Activated CD4-positive, alpha-beta T cell treated with anti-CD3 and anti-CD28 coated beads, Interleukin-2, amount 50 U/mL, for 48 hours (primary cell): ENCODE measurements around the gene KCNG3.
"Not testable (repeated sequence)": the region's sequence is repeated elsewhere in the genome, so short reads cannot be mapped to it uniquely, and the experiment has no call there.

Experiments
- DNase-seq, 2 experiments: peaks; one replicate each; pipeline ENCODE4 v3.0.0-alpha.2; 2020

KCNG3 gene

DNA sequence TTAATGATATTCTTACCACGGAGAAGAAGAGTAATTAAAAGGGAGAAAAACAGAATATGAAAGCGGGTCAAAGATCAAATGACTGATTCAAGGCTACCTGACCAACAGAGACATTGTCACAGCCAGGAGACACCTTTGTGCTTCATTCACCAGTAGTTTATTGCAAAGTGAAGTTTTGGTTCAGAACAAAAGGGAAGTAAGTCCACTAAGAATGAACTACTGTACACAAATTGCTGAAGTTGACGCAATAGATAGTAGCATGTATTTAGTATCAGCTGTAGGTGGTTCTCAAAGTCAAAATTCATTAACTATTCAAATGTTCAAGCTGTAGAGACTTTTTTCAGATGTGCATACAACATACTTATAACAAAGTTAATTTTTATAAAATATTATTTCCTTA is 68.1 kb downstream of the KCNG3 start:
- DNase-seq: no peak

DNA sequence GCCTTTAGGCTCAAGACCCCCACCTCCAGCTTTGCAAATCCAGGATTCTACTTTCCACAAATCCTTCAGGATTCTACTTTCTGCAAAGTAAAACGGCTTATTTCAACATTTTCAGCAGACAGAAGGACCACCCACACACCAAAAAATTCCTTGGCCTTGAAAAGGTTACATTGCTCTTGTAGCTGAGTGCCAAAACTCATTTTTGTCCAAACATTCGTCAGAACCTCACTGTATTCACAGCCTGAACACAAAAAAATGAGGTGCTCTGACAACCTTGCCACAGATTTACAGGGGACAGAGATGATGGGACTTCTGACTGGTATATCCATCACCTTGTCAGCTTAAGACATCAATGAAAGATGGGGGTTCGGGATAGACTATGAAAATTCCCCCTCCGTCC is 69.7 kb downstream of the KCNG3 start:
- DNase-seq: no peak

DNA sequence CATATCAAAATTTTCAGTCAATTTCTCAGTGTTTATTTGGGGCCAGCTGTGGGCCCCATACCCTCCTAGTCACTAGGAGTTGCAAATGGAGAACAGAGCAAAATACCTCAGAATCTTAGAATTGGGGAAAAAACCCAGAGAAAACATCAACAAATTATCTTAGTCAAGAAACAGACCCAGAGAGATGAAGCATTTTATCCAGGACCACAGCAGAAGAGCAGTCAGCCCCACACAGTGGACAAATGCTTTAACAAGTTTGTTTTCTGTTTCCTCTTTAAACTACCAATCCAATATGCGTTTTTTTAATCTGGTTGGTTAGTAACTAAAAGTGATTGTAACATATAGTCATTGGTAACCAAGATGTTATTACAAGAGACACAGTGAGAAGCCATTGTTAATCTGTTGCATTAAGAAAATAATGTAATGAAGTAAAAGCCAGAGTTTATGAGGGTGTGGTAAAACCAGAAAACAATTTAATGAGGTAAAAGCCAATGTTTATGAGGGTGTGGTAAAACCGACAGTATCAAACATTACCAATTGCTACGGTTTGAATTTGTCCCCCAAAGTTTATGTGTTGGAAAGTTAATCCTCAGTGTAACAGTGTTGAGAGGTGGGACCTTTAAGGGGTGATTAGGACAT is 72.1 kb downstream of the KCNG3 start:
- no peak for DNase-seq

DNA sequence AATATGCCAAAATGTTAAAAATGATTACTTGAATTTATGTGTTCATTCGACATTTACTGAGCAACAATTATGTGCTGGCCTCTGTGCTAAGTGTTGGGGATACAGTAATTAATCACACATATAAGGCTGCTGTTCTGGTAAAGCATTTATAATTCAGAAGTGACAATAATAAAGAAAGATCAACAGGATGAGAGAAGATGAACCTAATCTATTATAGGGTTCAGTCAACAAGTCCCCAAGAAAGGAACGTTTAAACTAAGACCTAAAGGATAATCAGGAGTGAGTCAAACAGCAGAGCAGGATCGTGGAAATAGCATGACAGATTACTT is 72.7 kb downstream of the KCNG3 start:
- no peak for DNase-seq

DNA sequence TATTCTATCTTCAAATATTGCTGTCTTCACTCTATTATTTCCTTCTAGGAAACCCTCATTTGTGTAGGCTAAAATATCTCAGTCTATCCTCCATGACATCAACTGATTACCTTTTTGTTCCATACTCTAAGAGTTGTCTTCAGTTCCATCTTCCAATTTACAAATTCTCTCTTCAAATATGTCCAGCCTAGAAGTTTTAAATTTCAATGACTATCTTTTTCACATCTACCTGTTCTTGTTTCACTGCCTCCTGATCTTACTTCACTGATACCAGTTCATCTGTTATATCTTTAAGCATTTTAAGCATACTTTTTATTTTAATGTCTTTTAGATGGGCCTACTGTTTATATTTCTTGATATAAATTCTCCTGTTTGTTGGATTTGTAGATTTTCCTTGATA is 79.1 kb downstream of the KCNG3 start:
- no peak for DNase-seq

DNA sequence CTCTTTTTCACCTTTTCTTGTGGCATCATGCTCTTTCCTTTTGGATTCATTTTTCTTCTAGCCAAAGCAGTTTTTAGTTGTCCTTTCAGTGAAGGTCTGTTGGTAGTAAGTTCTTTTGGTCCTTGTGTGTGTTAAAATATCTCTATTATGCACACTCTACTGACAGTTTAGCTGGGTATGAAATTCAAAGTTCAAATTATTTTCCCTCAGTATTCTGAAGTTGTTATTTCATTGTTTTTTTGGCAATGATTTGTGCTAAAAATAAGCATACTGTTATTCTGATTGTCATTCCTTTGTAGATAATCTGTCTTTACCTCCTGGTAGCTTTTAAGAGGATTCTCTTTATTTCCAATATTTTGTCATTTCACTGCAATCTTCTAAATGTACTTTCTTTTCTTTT is 79.6 kb downstream of the KCNG3 start:
- DNase-seq: no peak

DNA sequence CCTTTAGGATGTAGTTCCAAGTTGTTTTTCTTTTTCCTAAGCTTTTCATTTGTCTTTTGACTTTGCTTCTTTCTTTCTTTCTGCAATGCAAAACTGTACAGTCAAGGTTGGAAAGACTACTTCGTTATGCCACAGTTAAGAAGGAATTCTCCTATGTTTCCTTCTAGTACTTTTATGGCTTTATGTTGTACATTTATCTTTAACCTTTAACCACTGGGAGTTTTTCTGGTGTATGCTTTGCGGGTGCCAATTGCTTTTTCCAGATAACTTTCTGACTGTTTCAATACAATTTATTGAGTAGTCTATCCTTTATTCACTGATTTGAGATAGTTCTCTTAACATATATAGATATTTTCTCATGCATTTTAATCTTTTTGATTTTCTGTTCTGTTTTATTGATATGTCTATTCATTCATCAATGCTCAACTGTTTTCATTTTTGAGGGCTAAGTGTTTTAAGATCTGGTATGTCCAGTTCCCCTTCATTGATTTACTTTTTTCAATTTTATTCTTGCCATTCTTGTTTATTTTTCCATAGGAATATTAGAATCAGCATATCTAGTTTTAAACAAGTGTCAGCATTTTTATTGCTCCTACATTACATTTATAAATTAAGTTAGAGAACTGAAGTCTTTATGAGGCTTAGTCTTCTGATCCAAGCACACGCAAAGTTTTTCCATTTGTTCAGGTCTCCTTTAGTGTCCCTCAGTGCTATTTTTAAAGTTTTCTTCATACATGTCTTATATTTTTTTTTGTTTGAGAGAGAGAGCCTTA is 82.9 kb downstream of the KCNG3 start:
- DNase-seq: no peak

DNA sequence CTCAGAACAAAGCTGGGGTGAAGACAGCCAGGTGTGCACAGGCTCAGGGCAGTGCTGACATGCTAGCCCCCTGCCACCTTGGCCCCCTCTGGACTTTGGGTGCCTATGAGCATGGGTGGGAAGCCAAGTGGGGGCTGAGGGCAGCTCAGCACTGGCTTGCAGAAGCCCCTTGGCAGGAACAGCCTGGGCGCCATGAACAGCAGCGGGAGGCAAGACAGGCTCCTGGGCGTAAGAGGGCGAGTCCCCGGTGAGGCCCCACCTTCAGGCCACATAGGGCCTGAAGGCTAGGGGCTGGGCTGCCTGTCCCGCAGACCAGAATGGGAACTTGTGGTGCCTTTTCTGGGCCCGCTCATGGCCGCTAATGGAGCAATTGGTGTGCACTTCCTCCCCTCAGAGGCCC is 85.8 kb downstream of the KCNG3 start:
- no peak for DNase-seq

DNA sequence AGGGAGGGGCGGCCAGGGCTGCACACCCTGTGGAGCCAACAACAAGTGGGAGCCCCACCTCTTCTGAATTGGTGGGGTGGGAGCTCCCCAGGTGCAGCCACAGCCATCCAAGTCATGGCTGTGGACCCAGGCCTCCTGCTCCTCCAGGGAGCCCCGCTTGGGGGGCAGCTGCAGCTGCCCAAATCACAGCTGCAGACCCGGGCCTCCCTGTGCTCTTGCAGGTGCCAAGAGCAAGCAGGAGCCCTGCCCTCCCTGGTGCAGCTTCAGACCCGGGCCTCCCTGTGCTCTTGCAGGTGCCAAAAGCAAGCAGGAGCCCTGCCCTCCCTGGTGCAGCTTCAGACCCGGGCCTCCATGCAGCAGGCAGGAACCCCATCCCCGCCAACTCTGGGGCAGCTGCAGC is 86.3 kb downstream of the KCNG3 start:
- DNase-seq: no peak

DNA sequence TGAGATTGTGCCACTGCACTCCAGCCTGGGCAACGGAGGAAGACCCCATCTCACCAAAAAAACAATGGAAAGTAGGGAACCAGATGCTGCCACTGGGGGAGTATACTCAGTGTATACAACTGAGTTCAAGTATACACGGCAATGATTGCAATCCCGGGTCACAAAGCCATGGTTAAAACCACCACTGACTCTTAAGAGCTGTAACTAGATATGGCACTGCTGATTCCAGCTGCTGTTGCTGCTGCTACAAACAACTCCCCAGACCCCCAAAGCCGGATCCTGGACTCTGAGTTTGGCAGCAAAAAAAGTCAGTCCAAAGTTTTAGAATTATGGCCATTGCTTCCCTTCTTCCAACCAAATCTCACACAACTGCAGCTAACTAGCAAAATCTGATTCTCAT is 89.1 kb downstream of the KCNG3 start:
- DNase-seq: no peak

DNA sequence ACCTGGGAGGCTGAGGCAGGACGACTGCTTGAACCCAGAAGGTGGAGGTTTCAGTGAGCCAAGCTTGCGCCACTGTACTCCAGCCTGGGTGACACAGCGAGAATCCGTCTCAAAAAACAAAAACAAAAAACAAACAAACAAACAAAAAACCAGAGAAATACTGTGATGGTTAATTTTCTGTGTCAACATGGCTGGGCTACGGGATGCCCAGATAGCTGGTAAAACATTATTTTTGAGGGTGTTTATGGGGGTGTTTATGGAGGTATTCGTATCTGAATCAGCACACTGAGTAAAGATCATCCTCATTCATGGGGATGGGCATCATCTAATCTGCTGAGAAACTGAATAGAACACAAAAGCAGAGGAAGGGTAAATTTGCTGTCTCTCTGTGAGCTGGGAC is 92.0 kb downstream of the KCNG3 start:
- no peak for DNase-seq

DNA sequence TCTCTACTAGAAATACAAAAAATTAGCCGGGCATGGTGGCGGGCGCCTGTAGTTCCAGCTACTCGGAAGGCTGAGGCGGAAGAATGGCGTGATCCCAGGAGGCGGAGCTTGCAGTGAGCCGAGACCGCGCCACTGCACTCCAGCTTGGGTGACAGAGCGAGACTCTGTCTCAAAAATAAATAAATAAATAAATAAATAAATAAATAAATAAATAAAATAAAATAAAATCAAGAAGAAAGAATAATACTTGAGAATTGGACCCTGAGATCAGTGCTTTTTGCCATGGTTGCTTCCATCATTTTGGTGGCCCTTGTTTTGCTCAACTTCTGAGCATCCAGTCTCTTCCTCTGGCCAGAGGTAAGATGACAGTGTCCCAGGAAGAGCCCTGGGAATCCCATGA is 95.7 kb downstream of the KCNG3 start:
- DNase-seq: not testable (repeated sequence)

DNA sequence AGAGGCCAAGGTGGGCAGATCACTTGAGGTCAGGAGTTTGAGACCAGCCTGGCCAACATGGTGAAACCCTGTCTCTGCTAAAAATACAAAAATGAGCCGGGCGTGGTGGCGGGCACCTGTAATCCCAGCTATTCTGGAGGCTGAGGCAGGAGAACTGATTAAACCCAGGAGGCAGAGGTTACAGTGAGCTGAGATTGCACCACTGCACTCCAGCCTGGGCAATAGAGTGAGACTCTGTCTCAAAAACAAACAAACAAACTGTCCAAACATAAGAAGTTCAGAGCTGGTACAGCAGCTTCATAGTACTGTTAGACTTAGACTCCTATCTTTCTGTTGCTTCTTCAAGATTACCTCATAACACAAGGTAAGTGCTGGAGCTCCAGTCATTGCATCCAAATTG is 100.5 kb downstream of the KCNG3 start:
- DNase-seq: not testable (repeated sequence)

DNA sequence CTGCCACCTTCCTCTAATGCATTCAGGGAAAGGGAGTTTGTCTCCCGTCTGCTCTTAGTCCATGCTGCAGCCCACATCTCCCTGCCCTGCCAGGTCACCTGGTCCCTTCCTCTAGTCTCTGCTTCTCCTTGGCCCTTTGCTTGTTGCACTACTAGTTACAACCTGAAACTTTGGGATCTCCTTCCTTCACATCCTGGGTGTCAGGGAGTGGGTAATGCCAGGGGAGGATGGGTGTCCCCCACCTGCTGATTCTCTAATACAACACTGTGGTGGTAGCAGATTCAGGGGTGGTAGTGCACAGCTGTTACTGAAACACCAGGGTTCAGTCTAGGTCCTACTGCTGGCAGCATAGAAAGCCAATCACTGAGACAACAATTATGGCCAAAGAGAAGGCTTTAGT is 101.6 kb downstream of the KCNG3 start:
- DNase-seq: no peak
